Memory B cell (primary cell): ENCODE data around the gene ZNF804A.

Experiments used
- ATAC-seq: fragments of 150-1000 bp; cut with Tn5 transposase; 2 replicates; pipeline ENCODE4 v1.10.0; 2021; ENCODE audit warnings: low read depth, mild to moderate bottlenecking, moderate library complexity
- DNase-seq, 2 donors: peaks; one replicate each; pipeline ENCODE4 v3.0.0; 2022; ENCODE audit warnings: low spot score in 2 of 2
- H3K27ac Mint-ChIP-seq: one replicate; pipeline ENCODE4 v1.8.0; 2022; ENCODE audit warnings: mild to moderate bottlenecking, moderate library complexity, mixed read lengths
- H3K27me3 Mint-ChIP-seq: one replicate; pipeline ENCODE4 v1.8.0; 2022; ENCODE audit warnings: mixed read lengths
- H3K36me3 Mint-ChIP-seq: one replicate; pipeline ENCODE4 v1.8.0; 2022; ENCODE audit warnings: mild to moderate bottlenecking, mixed read lengths
- H3K4me1 Mint-ChIP-seq: one replicate; pipeline ENCODE4 v1.8.0; 2022; ENCODE audit warnings: mixed read lengths
- H3K4me3 Mint-ChIP-seq: one replicate; pipeline ENCODE4 v1.8.0; 2022; ENCODE audit warnings: mild to moderate bottlenecking, moderate library complexity, mixed read lengths
- H3K9me3 Mint-ChIP-seq: one replicate; pipeline ENCODE4 v1.8.0; 2022; ENCODE audit warnings: mixed read lengths

ZNF804A gene

GRCh38 chr2:184767059-184767458, 168.7 kb downstream of the ZNF804A start:
- H3K4me3 Mint-ChIP-seq, result no peak overlapping the region
- no peaks in the 10 kb centered on the region for H3K9me3 Mint-ChIP-seq
- no peaks in the 10 kb centered on the region for H3K36me3 Mint-ChIP-seq
- no peaks in the 10 kb centered on the region for H3K27me3 Mint-ChIP-seq
- H3K27ac Mint-ChIP-seq, result no peak overlapping the region
- no peak for ATAC-seq
- DNase-seq, result no peak
- peaks cover 2% of the 10 kb centered on the region for H3K4me1 Mint-ChIP-seq

GRCh38 chr2:184769023-184769422, 170.7 kb downstream of the ZNF804A start:
- Mint-ChIP-seq H3K27ac (no peak overlapping the region), H3K9me3 (no peaks in the 10 kb centered on the region), H3K36me3 (no peaks in the 10 kb centered on the region), H3K27me3 (no peaks in the 10 kb centered on the region), H3K4me3 (no peak overlapping the region), H3K4me1 (peaks cover 2% of the 10 kb centered on the region)
- DNase-seq (no peak), ATAC-seq (no peak)

GRCh38 chr2:184769686-184770085, 171.4 kb downstream of the ZNF804A start:
- DNase-seq, result no peak
- H3K9me3 Mint-ChIP-seq, result no peaks in the 10 kb centered on the region
- no peaks in the 10 kb centered on the region for H3K36me3 Mint-ChIP-seq
- no peaks in the 10 kb centered on the region for H3K27me3 Mint-ChIP-seq
- no peak overlapping the region for H3K27ac Mint-ChIP-seq
- ATAC-seq, result no peak
- H3K4me1 Mint-ChIP-seq, result peaks cover 2% of the 10 kb centered on the region
- no peak overlapping the region for H3K4me3 Mint-ChIP-seq

- no peak for DNase-seq
- H3K27ac Mint-ChIP-seq, result no peak overlapping the region
- H3K4me1 Mint-ChIP-seq, result peaks cover 2% of the 10 kb centered on the region
- ATAC-seq, result no peak
- H3K27me3 Mint-ChIP-seq, result no peaks in the 10 kb centered on the region
- peaks cover 1% of the 10 kb centered on the region for H3K9me3 Mint-ChIP-seq
- H3K36me3 Mint-ChIP-seq, result no peaks in the 10 kb centered on the region
- no peak overlapping the region for H3K4me3 Mint-ChIP-seq
These were observed 181.4 kb downstream of the ZNF804A start for GRCh38 chr2:184779777-184780176.

- Mint-ChIP-seq H3K36me3 (no peaks in the 10 kb centered on the region), H3K9me3 (peaks cover 1% of the 10 kb centered on the region), H3K27ac (no peak overlapping the region), H3K27me3 (no peaks in the 10 kb centered on the region), H3K4me3 (no peak overlapping the region), H3K4me1 (peaks cover 2% of the 10 kb centered on the region)
- ATAC-seq (no peak), DNase-seq (no peak)
These were observed 182.1 kb downstream of the ZNF804A start for GRCh38 chr2:184780384-184780783.

- Mint-ChIP-seq H3K4me1 (peaks cover 2% of the 10 kb centered on the region), H3K36me3 (no peaks in the 10 kb centered on the region), H3K27me3 (no peaks in the 10 kb centered on the region), H3K4me3 (no peak overlapping the region), H3K27ac (no peak overlapping the region), H3K9me3 (peaks cover 1% of the 10 kb centered on the region)
- DNase-seq, result no peak
- ATAC-seq, result no peak
These were observed 182.6 kb downstream of the ZNF804A start for GRCh38 chr2:184780944-184781343.

- Mint-ChIP-seq H3K4me1 (peaks cover 4% of the 10 kb centered on the region), H3K4me3 (no peak overlapping the region), H3K9me3 (peaks cover 3% of the 10 kb centered on the region), H3K36me3 (no peaks in the 10 kb centered on the region), H3K27ac (no peak overlapping the region), H3K27me3 (no peaks in the 10 kb centered on the region)
- ATAC-seq, result no peak
- DNase-seq, result no peak
These were observed 185.2 kb downstream of the ZNF804A start for GRCh38 chr2:184783576-184783975.

GRCh38 chr2:184793176-184793575, 194.8 kb downstream of the ZNF804A start:
- no peak overlapping the region for H3K4me3 Mint-ChIP-seq
- ATAC-seq, result no peak

GRCh38 chr2:184799379-184799778, 201.1 kb downstream of the ZNF804A start:
- H3K27me3 Mint-ChIP-seq, result no peaks in the 10 kb centered on the region
- ATAC-seq (peak; percentile 35), DNase-seq (no peak)
- H3K36me3 Mint-ChIP-seq, result no peaks in the 10 kb centered on the region
- peaks cover 3% of the 10 kb centered on the region for H3K4me1 Mint-ChIP-seq
- H3K27ac Mint-ChIP-seq, result no peak overlapping the region
- peaks cover 4% of the 10 kb centered on the region for H3K9me3 Mint-ChIP-seq
- H3K4me3 Mint-ChIP-seq, result no peak overlapping the region

More at GRCh38 chr2:184793176-184793575, 194.8 kb downstream of the ZNF804A start:
- Mint-ChIP-seq H3K36me3 (no peaks in the 10 kb centered on the region), H3K9me3 (peaks cover 7% of the 10 kb centered on the region), H3K27me3 (no peaks in the 10 kb centered on the region), H3K4me1 (peaks cover 8% of the 10 kb centered on the region), H3K27ac (no peak overlapping the region)
- DNase-seq, result no peak

- Mint-ChIP-seq H3K36me3 (peaks cover 5% of the 10 kb centered on the region), H3K4me3 (no peak overlapping the region), H3K27ac (no peak overlapping the region), H3K27me3 (no peaks in the 10 kb centered on the region), H3K4me1 (no peaks in the 10 kb centered on the region), H3K9me3 (peaks cover 13% of the 10 kb centered on the region)
- no peak for DNase-seq
- ATAC-seq, result no peak
These were observed 216.1 kb downstream of the ZNF804A start for GRCh38 chr2:184814421-184814820.

GRCh38 chr2:184815824-184816223, 217.5 kb downstream of the ZNF804A start:
- Mint-ChIP-seq H3K4me3 (no peak overlapping the region), H3K4me1 (no peaks in the 10 kb centered on the region), H3K9me3 (peaks cover 14% of the 10 kb centered on the region), H3K27me3 (no peaks in the 10 kb centered on the region), H3K36me3 (peaks cover 5% of the 10 kb centered on the region), H3K27ac (no peak overlapping the region)
- DNase-seq (no peak), ATAC-seq (no peak)

GRCh38 chr2:184824597-184824996, 226.3 kb downstream of the ZNF804A start:
- Mint-ChIP-seq H3K27ac (no peak overlapping the region), H3K9me3 (peaks cover 4% of the 10 kb centered on the region), H3K4me1 (no peaks in the 10 kb centered on the region), H3K36me3 (no peaks in the 10 kb centered on the region), H3K27me3 (no peaks in the 10 kb centered on the region), H3K4me3 (no peak overlapping the region)
- ATAC-seq (no peak), DNase-seq (no peak)

- no peak overlapping the region for H3K27ac Mint-ChIP-seq
- DNase-seq, result no peak
- no peaks in the 10 kb centered on the region for H3K9me3 Mint-ChIP-seq
- no peak for ATAC-seq
- no peaks in the 10 kb centered on the region for H3K27me3 Mint-ChIP-seq
- H3K36me3 Mint-ChIP-seq, result no peaks in the 10 kb centered on the region
- no peak overlapping the region for H3K4me3 Mint-ChIP-seq
- no peaks in the 10 kb centered on the region for H3K4me1 Mint-ChIP-seq
These were observed 232.2 kb downstream of the ZNF804A start for GRCh38 chr2:184830531-184830930.

GRCh38 chr2:184834699-184835397, 236.5 kb downstream of the ZNF804A start:
- H3K4me3 Mint-ChIP-seq, result no peak overlapping the region
- ATAC-seq, result no peak
- H3K27ac Mint-ChIP-seq, result no peak overlapping the region
- no peaks in the 10 kb centered on the region for H3K27me3 Mint-ChIP-seq
- H3K9me3 Mint-ChIP-seq, result no peaks in the 10 kb centered on the region
- no peaks in the 10 kb centered on the region for H3K4me1 Mint-ChIP-seq
- no peak for DNase-seq
- no peaks in the 10 kb centered on the region for H3K36me3 Mint-ChIP-seq

GRCh38 chr2:184835398-184835715, 237.0 kb downstream of the ZNF804A start:
- H3K36me3 Mint-ChIP-seq, result no peaks in the 10 kb centered on the region
- H3K4me1 Mint-ChIP-seq, result no peaks in the 10 kb centered on the region
- DNase-seq, result no peak
- H3K27me3 Mint-ChIP-seq, result no peaks in the 10 kb centered on the region
- H3K4me3 Mint-ChIP-seq, result no peak overlapping the region
- no peak for ATAC-seq
- H3K27ac Mint-ChIP-seq, result no peak overlapping the region
- no peaks in the 10 kb centered on the region for H3K9me3 Mint-ChIP-seq
